Measurements from ENCODE around the gene TSPAN32. TPM values are rescaled to one million over a fixed set of nuclear protein-coding genes. Genes with fewer than 3 reads are reported as not detected.
"Not testable (repeated sequence)": the region's sequence is repeated elsewhere in the genome, so short reads cannot be mapped to it uniquely, and the experiment has no call there.

The TSPAN32 gene
- total RNA-seq, 2 donors from 2014 or later: 5.6 to 7.6 TPM

DNA sequence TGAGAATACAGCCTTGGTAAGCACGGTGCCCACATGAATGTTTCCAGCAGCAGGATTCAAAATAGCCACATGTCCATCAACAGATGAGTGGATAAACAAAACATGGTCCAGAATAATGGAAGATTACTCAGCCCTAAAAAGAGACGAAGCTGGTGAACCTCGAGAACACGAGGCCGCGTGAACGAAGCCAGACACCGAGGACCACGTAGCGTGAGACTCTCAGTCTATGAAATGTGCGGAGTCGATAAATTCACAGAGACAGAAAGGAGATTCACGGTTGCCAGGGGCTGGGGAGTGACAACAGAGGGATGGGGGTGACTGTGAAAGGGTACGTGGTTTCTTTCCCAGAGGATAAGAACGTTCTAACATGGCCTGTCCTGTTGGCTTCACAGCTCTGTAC lies 28.5 kb upstream of the TSPAN32 start:
- ATAC-seq: no peak
- H3K9me3 Mint-ChIP-seq: no peaks in the 10 kb centered on the region
- H3K36me3 Mint-ChIP-seq: no peaks in the 10 kb centered on the region
- H3K27ac Mint-ChIP-seq: no peak overlapping the region
- no peak for DNase-seq (ENCODE audit: low spot score in 2 of 2)

DNA sequence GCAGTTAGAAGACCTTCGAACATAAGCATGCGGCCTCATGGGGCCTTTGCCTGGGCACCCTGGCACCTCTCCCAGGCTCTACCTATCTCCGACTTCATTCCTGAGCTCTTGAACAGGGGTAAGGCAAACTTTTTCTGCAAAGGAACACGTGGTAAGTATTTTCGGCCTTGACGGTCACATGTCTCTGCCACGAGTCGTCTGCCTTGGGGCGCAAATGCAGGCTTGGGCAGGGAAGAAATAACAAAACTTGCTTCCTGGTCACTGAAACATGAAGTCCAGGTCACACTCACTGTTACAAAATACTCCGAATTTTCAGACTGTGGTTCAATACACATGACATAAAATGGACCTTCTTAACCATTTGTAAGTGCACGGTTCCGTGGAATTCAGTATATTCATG lies 28.0 kb upstream of the TSPAN32 start:
- ATAC-seq: no peak
- no peak for DNase-seq (ENCODE audit: low spot score in 2 of 2)
- no peaks in the 10 kb centered on the region for H3K36me3 Mint-ChIP-seq
- no peaks in the 10 kb centered on the region for H3K9me3 Mint-ChIP-seq
- no peak overlapping the region for H3K27ac Mint-ChIP-seq

DNA sequence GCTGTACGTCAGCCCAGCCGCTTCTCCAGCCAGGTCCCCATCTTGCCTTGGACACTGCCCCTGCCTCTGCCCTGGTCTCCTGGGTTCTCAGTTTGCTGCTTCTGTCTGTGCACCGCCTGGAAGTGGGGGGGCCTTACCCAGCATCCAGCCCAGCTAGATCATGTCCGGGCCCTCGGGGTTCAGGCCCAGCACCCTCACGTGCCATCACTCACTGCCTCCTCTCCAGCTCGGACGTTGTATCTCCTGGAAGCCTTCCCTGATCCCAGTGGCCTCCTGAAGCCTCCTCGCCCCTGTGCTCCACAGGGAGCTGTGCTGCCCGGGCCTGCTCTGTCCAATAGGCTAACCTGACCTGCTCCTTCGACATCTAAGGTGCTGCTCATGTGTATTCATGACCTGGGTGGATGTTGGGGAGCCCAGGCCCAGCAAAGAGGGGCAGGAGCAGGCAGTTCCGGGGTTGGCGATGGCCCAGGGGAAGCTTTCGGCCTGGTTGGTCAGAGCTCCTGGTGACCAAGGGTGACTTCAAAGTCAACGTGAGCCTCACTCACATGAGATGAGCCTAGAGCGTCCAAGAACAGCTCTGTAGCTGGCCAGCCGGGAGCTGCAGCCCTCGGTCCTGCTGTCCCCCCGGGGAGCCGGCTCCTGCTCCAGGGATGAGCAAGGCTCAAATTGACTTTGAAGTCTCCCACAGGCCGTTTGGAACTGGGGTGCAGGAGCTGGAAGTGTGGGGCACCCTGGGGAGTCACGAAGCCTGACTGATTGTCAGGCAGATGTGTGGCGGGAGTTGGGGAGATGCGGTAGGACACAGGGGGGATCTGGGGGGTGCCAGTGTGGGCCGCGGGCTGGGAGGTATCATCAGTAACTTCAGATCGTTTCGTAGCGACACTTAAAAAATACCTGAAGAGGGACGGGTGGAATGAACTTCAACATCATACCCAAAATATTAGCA lies 26.2 kb upstream of the TSPAN32 start:
- DNase-seq (ENCODE audit: low spot score in 2 of 2) (peak in 1 of 2 donors; percentile 1), ATAC-seq (no peak)
- H3K9me3 Mint-ChIP-seq: peaks cover 5 to 6% of the 10 kb centered on the region in 2 donors
- no peak overlapping the region for H3K27ac Mint-ChIP-seq
- peaks cover 0 to 5% of the 10 kb centered on the region in 2 donors for H3K36me3 Mint-ChIP-seq

DNA sequence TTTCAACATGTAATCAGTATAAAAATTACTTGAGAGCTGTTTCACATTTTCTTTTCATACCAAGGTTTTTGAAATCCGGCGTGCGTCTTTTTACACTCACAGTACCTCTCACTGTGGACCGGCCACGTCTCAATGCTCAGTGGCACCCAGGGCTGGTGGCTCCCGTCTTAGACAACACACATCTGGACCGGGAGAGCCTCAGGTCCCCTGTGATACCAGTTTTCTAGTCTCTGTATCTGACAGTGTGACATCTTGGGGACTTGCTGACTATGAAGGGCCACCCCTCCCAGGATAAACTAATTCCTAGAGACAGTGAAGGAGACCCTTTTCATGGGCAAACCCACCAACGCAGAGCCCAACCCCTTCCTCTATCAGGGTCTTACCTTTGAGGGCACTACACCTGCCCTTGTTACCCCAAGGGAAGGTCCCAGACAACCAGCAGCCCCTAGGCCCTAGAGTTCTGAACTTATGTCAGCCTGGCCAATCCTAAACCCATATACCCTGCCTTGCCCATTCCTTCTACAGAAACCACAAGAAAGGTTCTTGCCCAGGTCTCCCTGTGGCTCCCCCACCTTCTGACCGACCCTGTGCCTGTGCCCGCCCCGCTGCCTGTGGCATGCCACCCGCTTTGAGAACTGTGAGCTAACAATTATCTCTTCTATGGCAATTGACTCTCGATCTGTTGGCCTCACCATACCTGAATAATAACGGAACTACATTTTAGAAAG lies 25.4 kb upstream of the TSPAN32 start:
- ATAC-seq (no peak), DNase-seq (ENCODE audit: low spot score in 2 of 2) (no peak)
- peaks cover 5 to 6% of the 10 kb centered on the region in 2 donors for H3K9me3 Mint-ChIP-seq
- H3K27ac Mint-ChIP-seq: peak overlapping the region in 1 of 2 donors; percentile 4
- peaks cover 0 to 5% of the 10 kb centered on the region in 2 donors for H3K36me3 Mint-ChIP-seq

DNA sequence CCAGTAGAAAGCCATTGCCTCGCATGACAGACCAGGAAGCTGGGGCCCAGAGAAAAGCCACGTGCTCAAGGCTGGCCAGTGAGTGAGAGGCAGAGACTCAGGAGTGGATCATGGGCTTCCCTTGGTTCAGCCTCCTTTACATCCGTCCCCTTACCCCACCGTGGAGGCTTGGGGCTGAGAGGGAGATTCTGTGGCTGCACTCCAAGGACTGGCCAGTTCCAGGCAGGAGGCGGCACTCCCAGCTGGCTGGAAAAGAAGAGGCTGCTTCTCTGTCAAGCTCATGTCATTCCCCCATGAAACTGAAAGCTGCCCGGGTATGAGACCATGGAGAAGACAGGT lies 24.8 kb upstream of the TSPAN32 start:
- DNase-seq (ENCODE audit: low spot score in 2 of 2): no peak
- peak overlapping the region in 1 of 2 donors; percentile 4 for H3K27ac Mint-ChIP-seq
- H3K9me3 Mint-ChIP-seq: peaks cover 5 to 6% of the 10 kb centered on the region in 2 donors
- no peak for ATAC-seq
- peaks cover 0 to 5% of the 10 kb centered on the region in 2 donors for H3K36me3 Mint-ChIP-seq

DNA sequence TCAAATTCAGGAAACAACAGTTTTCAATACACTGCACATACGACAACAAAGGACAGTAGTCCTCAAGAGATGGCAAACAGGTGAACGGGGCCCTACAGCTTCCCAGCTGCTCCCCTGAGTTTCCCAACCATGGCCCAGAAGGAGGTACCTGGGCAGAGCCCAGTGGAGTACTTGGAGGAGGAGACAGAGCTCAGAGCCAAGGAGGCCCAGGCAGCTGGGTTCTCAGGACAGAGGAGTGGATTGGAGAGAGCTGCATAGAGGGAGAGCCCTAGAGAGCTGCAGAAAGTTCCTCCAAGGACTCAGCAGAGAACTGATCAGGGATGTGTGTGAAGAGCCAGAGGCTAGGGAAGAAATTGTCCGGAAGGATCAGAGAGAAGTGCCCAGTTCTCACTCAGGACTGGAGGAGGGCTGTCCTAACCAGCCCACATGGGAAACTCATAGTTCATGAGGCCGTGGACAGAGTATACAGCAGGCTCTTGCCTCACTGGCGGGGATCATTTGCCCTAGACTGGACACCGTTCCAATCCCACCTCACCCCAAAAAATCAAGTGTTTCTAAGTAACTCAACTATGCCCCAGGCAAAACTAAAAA lies 23.8 kb upstream of the TSPAN32 start:
- peaks cover 8 to 10% of the 10 kb centered on the region in 2 donors for H3K9me3 Mint-ChIP-seq
- no peak overlapping the region for H3K27ac Mint-ChIP-seq
- ATAC-seq (no peak), DNase-seq (ENCODE audit: low spot score in 2 of 2) (no peak)
- peaks cover 0 to 5% of the 10 kb centered on the region in 2 donors for H3K36me3 Mint-ChIP-seq

DNA sequence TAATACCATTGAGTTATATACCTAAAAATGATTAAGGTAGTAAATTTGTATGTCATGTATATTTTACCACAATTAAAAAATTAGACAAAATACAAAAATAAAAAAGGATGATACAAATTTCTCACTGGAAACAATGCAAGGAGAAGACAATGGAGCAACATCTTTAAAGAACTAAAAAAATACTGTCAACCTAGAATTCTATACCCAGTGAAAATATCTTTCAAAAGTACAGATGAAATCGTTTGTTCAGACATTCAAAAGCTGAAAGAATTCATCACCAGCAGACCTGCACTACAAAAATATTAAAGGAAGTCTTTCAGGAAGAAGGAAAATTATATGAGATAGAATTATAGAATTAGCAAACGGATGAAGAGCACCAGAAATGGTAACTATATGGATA lies 21.6 kb upstream of the TSPAN32 start:
- Mint-ChIP-seq H3K27ac (no peak overlapping the region), H3K9me3 (peaks cover 8 to 10% of the 10 kb centered on the region in 2 donors), H3K36me3 (peaks cover 0 to 5% of the 10 kb centered on the region in 2 donors)
- ATAC-seq: no peak
- no peak for DNase-seq (ENCODE audit: low spot score in 2 of 2)

DNA sequence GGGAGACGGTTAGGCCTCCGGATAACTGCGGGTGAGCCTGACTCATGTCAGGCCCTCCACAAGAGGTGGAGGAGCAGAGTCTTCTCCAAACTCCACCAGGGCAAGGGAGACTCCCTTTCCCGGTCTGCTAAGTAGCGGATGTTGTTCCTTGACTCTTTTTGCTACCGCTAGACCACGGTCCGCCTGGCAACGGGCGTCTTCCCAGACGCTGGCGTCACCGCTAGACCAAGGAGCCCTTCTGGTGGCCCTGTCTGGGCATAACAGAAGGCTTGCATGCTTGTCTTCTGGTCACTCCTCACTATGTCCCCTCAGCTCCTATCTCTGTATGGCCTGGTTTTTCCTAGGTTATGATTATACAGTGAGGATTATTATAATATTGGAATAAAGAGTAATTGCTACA lies 15.5 kb upstream of the TSPAN32 start:
- ATAC-seq, H3K36me3 Mint-ChIP-seq, H3K9me3 Mint-ChIP-seq, H3K27ac Mint-ChIP-seq: not testable (repeated sequence)
- peak in 1 of 2 donors; percentile 0 for DNase-seq (ENCODE audit: low spot score in 2 of 2)

DNA sequence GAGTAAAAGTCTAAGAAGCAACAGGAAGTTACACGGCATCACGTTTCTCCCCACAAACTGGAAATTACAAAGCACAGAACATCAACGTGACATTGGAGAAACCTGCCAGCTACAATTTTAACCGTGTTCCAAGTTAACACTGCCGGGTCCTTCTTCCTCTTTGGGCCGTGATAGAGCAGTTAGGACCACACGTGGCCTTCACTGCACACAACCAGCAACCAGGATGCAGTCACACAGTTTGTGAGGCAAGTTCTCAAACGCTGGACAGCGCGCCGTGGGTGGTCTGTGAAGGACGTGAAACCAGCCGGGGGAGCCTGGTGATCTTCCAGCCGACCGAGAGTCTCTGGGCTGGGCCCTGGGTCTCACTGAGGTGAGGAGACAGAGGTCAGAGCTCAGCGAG lies 14.7 kb upstream of the TSPAN32 start:
- DNase-seq (ENCODE audit: low spot score in 2 of 2) (peak in 1 of 2 donors; percentile 2), ATAC-seq (no peak)
- H3K27ac Mint-ChIP-seq: peak overlapping the region; percentile 22 to 66
- no peaks in the 10 kb centered on the region for H3K36me3 Mint-ChIP-seq
- H3K9me3 Mint-ChIP-seq: peaks cover 2 to 3% of the 10 kb centered on the region in 2 donors

DNA sequence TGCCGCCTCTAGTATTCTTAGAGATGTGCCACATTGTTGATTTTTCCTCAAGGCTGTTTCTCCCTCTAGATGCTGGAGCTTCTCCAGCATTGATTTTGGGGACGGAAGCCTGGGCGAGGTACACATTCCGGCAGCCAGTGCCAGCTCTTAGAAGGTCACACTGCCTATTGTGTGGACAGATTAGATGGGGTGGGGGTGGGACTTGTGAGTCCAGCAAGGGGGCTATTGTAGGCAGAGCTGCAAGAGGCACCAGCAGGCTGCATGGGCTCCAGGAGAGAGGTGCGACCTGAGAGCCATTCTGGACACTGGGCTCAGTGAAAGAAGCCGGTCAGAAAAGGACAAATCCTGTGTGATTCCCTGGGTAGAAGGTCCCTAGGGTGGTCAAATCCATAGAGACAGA lies 12.5 kb upstream of the TSPAN32 start:
- Mint-ChIP-seq H3K27ac (peak overlapping the region; percentile 18 to 46), H3K36me3 (no peaks in the 10 kb centered on the region)
- no peak for ATAC-seq

DNA sequence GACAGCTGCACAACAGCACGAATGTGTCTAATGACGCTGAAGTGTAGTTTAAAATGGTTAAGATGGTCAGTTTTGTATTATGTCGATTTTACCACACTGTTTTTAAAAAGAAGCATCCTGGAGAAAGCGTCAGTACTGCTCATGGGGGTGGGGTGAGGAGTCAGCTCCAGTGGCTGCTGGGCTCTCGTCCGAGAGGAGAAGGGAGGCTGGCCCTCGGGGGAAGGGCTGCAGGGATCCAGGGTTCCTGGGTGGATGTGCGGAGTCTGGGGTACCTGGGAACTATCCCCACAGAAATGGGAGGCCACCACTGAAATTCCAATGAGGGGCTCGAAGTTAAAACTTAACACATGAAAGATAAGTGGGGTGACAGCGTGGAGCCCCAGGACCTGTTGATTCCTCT lies 12.0 kb upstream of the TSPAN32 start:
- Mint-ChIP-seq H3K9me3 (no peaks in the 10 kb centered on the region), H3K36me3 (no peaks in the 10 kb centered on the region), H3K27ac (peak overlapping the region; percentile 18 to 46)
- DNase-seq (ENCODE audit: low spot score in 2 of 2): peak in 1 of 2 donors; percentile 1
- no peak for ATAC-seq

More for the DNA sequence above, 12.5 kb upstream of the TSPAN32 start:
- H3K9me3 Mint-ChIP-seq: no peaks in the 10 kb centered on the region
- DNase-seq (ENCODE audit: low spot score in 2 of 2): peak in 1 of 2 donors; percentile 1

DNA sequence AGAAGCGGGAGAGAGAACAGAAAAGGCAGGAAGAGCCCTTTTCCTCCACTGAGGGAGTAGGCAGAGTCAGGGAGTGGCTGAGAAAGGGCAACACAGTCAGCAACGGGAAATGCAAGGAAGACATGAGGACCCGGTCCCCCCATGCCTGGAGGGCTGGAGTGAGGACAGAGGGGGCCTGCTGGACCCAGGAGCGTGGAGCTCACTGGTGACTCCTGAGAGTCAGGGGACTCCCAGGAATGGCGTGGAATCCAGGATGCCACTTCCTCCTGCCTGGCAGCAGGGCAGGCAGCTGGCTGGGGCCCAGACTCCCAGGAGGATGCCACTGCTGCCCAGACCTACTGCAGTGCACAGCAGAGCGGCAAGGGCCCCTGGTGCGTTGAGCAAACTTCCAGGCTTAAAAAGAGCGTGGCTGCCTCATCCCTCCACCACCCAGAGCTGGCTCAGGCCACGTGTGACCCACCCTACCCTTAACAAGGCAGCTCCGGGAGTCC lies 11.4 kb upstream of the TSPAN32 start:
- DNase-seq (ENCODE audit: low spot score in 2 of 2) (peak in 1 of 2 donors; percentile 1), ATAC-seq (no peak)
- H3K36me3 Mint-ChIP-seq: no peaks in the 10 kb centered on the region
- no peaks in the 10 kb centered on the region for H3K9me3 Mint-ChIP-seq
- H3K27ac Mint-ChIP-seq: peak overlapping the region in 1 of 2 donors; percentile 18

DNA sequence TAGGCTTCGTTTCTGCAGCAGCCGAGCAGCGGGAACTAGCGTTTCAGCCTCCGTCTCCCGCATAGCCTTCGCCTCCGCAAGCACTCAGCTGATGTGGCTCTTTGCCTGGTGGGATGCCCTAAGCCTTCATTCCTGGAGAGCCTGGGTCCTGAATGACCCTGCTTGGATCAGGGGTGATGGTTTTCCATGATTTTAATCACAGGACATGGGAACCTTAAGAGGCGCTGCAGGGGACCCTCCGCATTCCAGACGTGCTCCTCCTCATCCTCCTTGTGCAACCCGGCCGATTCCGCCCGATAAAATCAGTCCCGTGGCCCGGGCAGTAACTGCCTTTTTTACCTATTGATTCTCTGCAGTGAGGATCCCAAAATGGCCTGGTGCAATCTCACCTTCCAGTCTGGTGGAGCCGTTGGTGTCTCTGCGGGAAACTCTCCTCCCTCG lies 8.3 kb upstream of the TSPAN32 start:
- Mint-ChIP-seq H3K36me3 (no peaks in the 10 kb centered on the region), H3K27ac (no peak overlapping the region), H3K9me3 (no peaks in the 10 kb centered on the region)
- ATAC-seq (no peak), DNase-seq (ENCODE audit: low spot score in 2 of 2) (peak in 1 of 2 donors; percentile 1)

DNA sequence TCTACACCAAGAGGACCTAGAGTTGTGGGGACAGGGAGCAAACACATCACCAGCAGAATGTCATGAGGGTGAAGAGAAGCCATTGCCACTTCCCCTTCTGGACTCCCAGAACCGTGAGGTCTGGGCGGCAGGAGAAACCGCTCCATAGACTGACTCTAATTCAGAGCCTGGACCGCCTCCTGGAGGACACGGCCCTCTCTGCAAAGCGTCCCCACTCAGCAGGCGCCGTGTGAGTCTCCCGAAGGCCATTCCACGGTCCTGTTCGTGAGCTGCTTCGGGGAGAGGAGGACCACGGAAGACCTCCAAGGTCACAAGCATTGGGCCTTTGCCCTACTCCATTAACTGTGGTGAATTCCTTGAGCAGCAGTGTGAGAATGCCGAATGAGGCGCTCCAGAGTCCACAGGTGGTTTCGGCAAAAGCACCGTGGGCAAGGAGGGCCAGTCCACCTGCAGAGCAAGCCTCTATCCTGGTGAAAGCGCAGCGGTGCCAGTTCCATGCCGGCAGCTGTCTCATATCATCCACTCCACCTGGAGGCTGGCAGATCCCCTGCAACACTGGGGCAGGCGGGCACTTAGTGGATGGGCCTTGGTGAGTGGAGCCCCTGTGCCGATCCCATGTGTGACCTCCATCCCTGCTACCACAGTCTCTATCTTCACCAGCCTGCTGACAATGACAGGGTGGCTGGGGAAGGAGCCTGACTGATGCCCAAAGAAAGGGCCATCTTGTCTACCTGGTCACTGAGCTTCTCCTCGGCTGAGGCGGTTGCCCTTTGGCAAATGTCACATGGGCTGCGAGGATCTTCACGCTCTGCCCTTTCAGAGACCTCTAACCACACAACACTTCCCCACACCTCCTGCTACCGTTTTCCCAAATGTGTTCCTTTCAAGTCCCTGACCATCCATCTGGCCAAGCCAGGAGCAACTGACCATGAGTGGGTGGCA lies 7.6 kb upstream of the TSPAN32 start:
- Mint-ChIP-seq H3K36me3 (no peaks in the 10 kb centered on the region), H3K9me3 (no peaks in the 10 kb centered on the region), H3K27ac (no peak overlapping the region)
- no peak for ATAC-seq
- peak in 1 of 2 donors; percentile 1 for DNase-seq (ENCODE audit: low spot score in 2 of 2)

DNA sequence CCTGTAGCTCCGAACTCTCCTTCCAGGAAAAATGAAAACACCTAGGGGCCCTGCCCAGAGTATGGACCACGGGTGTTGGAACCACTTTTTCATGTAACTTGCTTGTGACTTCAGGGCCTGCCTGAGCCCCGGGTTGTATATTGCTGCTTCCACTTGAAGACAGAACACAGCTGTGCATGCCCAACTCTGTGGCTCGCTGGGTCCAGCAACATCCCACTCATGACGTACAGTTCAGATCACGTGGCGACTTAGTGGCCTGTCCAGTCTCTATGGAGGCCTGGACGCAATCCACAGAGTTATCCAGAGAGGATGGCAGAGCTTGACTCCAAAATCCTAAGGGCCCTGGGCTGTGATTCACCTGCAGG lies 6.9 kb upstream of the TSPAN32 start:
- no peaks in the 10 kb centered on the region for H3K36me3 Mint-ChIP-seq
- DNase-seq (ENCODE audit: low spot score in 2 of 2) (peak in 1 of 2 donors; percentile 0), ATAC-seq (no peak)
- no peak overlapping the region for H3K27ac Mint-ChIP-seq
- no peaks in the 10 kb centered on the region for H3K9me3 Mint-ChIP-seq

Measured in activated naive CD4-positive, alpha-beta T cell treated with anti-CD3 and anti-CD28 coated beads, Interleukin-2, amount 50 U/mL, for 72 hours (primary cell).